Stimulated activated CD8-positive, alpha-beta memory T cell treated with anti-CD3 and anti-CD28 coated beads, Interleukin-7, amount 100 ng/mL, for 4 hours (primary cell): ENCODE data around the gene ADNP.

Source experiments
- DNase-seq, 2 donors: peaks; one replicate each; pipeline ENCODE4 v3.0.0-alpha.2; 2020; ENCODE audit warnings: low read depth in 2 of 2

Gene ADNP

DNA sequence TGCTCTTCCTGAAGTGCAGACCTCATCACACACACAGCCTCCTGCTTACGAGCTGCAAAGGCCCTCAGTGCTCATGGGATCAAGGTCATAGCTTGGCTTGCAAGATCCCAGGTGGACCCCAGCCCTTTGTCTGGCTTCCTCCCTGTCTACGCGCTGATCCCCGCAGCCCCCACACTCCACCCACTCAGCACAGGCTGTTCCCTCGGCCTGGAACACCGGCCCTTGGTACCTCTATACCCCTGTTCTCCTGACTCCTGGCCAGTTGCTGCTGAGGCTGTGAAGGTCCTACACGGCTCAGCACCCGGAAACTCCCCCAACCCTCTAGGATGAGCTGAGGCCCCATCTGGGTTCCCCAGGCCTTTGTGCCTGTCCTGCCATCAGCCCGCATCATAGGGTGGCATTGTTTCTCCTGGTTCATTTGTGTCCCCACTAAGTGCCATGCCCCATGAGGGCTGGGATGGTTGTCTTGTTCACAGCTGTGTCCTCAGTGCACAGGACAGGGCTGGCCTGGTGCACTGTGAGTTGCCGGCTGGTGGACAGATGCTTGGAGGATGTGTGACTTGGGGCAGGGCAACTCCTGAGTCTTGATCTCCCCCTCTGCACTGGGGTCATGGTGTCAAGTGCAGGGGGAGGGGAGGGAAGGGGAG lies 57.0 kb downstream of the ADNP start:
- no peak for DNase-seq

GRCh38 chr20:50873585-50873984 lies 57.7 kb downstream of the ADNP start:
- DNase-seq: no peak

GRCh38 chr20:50872560-50873425 lies 58.4 kb downstream of the ADNP start:
- no peak for DNase-seq

- no peak for DNase-seq
Measured at GRCh38 chr20:50870561-50871161, 60.6 kb downstream of the ADNP start.

DNA sequence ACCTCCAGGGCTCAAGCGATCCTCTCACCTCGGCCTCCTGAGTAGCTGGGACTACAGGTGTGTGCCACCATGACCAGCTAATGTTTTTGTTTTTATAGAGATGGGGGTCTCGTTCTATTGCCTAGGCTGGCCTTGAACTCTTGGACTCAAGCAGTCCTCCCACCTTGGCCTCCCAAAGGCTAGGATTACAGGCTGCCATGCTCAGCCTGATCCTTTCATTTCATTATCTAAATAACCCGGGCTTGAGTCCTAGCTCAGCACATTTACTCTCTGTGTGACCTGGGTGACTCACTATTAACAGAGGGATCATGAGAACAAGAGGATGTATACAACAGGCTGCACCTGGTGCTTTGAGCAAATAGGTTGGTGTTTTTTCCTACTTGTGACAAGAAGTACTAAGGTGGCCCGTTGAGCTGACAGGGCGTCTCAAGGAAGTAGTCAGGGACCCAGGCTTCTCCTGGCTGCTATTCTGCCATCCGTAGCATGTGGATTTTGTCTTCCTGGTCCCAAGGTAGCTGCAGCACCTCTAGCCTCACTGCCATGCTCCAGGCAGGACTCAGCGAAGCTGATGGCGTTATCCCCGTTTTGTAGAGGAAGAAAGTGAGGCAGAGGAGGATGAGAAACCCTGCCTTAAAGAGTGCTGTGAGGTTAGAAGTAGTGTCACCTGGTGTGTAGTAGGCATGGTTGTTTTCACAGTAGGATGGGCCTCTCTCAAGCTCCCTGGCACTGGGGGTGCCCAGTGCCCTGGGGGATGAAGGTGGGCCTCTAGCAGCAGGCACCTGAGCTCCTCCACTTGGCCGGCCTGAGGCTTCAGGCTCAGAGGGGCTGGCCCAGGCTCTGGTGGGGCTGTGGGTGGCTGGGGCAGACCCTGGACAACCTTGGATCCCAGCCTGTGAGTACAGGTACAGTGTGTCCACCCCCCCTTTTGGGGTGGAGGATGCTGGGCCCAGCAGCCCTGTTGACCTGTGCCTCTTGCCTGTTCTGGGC lies 62.4 kb downstream of the ADNP start:
- no peak for DNase-seq

- DNase-seq: no peak
Measured at GRCh38 chr20:50867805-50868204, 63.4 kb downstream of the ADNP start.

GRCh38 chr20:50866831-50867230 lies 64.4 kb downstream of the ADNP start:
- DNase-seq: no peak

DNA sequence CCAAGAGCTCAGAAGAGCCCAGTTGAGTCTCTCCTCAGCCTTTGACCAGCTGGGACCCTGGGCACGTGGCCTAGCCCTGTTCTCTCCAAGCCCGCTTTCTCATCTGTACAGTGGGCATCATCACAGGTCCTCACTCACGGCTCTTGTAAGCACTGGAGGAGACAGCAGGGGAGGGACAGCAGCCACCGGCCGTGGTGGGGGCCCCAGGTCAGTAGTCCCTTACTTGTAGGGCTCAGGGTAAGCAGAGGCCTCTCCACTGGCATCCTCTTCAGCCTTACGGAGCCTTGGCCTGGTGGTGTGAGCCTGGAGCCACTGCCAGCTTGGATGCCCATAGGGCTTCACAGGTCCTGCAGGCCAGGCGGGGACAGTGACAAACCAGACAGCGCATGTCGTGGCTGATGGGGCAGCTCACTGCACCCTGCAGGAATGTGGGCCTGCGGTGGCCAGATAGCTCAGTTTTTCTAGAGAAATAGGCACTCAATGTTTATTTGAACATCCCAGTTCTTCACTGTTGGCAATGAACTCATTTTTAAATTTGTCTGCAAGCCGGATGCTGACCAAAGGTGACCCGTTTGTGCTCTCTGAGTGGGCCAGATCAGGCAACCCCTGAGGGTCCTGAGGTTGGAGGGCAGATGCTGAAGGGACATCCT lies 65.1 kb downstream of the ADNP start:
- no peak for DNase-seq

GRCh38 chr20:50865591-50865990 lies 65.6 kb downstream of the ADNP start:
- no peak for DNase-seq

DNA sequence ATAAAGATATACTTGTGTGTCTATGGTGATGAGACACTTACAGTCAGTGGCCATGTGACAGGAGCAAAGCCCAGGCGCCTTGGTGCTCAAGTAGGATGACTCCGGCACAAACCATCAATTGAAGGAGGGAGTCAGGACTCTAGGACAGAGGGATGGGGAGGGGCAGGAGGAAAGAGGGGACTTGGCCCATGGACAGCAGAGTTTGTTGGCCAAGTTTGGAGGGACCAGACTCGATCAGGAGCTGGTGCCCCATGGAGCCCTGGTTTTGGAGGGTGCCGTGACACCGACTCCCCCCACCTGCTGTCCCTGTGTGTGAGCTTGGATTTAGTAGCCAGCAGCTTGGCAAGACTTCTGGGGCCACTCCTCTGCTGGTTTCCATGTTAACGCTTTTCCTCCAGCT lies 66.1 kb downstream of the ADNP start:
- DNase-seq: no peak

DNA sequence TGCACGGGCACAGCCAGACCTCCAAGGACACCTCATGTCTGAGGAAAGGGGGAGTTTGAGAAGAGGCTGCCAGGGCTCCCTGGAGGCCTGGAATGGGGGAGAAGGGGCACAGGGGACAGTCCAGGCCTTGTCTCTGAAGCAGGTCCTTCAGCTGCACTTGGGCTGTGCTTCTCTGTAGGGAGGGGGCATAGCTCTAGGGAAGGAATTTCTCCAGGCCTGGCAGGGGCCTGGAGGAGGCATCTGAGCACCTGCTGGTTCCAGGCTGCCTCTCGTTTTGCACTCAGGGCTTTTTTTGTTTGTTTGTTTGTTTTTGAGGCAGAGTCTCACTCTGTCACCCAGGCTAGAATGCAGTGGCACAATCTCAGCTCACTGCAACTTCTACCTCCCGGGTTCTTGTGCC lies 68.7 kb downstream of the ADNP start:
- no peak for DNase-seq

DNA sequence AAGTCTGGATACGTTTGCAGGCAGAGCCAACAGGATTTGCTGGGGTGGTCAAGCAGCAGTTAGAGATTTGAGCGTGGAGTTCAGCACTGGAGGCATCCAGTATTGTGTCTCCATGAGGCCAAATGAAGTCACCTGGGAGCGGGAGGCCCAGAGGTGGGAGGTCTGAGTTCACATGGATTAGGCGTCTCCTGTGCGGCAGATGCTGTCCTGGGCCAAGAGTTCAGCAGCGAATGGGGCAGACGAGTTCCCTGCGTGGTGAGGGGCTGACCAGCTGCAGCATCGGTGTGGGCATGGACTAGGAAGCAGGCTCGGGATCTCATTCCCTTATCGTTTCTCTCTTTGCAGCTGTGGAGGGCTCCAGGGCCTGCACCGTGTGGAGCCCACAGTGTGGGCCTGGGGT lies 70.2 kb downstream of the ADNP start:
- no peak for DNase-seq

GRCh38 chr20:50859161-50859560 lies 72.1 kb downstream of the ADNP start:
- no peak for DNase-seq

DNA sequence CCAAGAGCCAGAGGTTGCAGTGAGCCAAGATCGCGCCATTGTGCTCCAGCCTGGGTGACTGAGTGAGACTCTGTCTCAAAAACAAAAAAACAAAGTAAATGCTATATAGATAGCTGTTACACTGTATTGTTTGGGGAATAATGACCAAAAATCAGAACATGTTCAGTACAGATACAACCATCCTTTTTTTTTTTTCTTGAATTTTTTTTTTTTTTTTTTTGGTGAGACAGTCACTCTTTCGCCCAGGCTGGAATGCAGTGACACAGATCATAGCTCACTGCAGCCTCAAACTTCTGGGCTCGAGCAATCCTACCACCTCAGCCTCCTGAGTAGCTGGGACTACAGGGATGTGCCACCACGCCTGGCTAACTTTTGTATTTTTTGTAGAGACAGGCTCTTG lies 72.7 kb downstream of the ADNP start:
- no peak for DNase-seq

- DNase-seq: no peak
Measured at GRCh38 chr20:50857348-50857747, 73.9 kb downstream of the ADNP start.

DNA sequence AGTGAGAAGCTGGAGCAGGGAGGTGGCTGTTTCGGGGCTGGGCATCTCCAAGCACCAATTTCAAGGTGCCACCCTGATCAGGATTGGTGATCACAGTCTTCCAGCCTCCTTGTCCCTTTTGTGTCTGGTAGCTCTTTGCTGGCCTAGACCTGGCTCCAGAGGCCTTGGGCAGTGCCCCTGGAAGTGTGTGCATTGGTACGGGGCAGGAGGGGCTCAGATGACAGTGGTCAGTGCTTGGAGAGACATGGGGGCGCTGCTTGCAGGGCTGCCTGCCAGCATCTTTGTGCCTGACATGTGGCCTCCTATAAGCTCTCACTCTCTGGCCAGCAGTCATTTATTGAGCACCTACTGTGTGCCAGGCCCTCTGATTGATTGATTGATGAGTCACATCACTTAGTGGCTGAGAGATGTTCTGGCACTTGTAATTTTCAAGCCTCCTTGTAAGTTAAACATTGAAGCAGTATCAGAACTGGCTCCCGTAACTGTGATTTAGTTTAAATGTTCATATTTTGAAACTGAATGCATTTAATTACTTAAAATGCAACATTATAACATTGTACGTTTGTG lies 74.7 kb downstream of the ADNP start:
- DNase-seq: no peak

DNA sequence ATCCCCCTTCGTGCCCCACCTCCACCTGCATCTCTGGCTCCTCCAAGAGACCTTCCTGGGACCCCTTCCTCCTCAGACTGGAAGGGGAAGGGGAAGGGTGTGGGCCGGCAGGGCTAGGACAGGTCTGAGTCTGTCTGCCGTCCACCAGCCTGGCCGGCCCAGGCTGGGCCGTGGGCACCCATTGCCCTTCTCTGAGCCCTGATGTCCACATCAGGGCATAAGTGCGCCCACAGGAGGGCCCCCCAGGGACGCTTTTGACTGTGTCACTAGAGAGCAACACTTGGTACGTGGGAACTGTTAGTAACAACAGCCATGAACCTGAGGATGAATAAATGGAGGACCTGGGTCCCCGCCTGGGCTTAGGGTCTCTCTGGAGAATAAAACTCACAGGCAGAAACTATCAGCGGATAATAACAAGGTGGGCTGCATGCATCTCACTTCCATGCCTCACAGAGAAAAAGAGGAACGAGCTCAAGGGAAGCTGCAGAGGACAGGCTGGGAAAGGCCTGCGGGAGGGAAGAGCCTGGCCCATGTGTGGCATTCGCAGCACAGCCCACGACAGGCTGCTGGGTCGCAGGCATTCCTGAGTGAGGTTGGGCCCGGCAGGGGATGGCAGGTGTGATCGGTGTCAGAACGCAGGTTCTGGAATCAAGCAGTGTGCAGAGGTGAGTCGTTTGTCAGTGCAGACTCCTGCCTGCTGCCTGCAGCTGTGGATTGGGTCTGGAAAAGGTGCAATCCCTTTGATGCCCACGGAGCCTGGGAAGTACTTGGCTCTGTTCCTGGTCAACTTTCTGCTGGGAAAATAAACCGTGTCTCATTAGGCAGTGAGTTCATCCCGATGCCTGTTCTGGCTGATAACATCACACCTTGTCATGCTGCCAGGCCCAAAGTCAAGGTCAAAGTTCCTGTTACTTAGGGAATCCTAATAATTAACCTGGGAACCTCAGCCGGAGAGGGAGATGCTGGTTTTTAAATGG lies 75.5 kb downstream of the ADNP start:
- no peak for DNase-seq

GRCh38 chr20:50854506-50855249 lies 76.6 kb downstream of the ADNP start:
- DNase-seq: no peak

DNA sequence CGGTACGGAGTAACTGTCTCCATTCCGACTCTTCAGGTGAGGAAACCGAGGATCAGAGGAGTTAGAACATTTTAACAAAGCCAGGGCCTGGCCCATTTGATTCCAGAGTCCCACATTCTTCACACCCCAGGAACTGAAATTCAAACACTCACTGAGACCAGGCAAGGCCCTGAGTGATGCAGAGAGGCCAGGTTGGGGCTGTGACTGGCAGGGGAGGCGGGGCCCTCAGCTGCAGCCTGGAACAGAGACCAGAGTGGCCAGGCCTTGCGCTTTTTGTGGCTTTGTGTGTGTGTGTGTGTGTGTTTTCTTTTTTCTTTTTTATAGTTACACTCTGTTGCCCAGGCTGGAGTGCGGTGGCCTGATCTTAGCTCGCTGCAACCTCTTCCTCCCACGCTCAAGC lies 79.2 kb downstream of the ADNP start:
- no peak for DNase-seq
